ENCODE results near the gene KAT7.

KAT7 gene

GRCh38 chr17:49779156-49779738 lies 9.2 kb upstream of the KAT7 start:
- no peak for TF ChIP-seq CTCF (IDR thresholded peaks at IDR 0.05; ENCODE audit: control extremely low read depth, extremely low read depth, low read depth, missing control alignments)
- CTCF ChIA-PET = interaction anchor here (0.7 to 1.7 kb wide), 13 partner anchors 9 to 83 kb away, joined by 3 to 10 read pairs (median 4); partner anchors contain the start of genes FAM117A, KAT7 and SLC35B1
- POLR2A ChIA-PET = no interaction called here
- no peak for DNase-seq (ENCODE audit: extremely low spot score)

GRCh38 chr17:49779739-49780231 lies 8.7 kb upstream of the KAT7 start:
- CTCF ChIA-PET = interaction anchor here (0.7 to 1.5 kb wide), 8 partner anchors 8 to 84 kb away, joined by 3 to 9 read pairs (median 6); partner anchors contain the start of genes FAM117A, KAT7 and SLC35B1
- peak; percentile 34 for DNase-seq (ENCODE audit: extremely low spot score)
- POLR2A ChIA-PET = no interaction called here
- TF ChIP-seq CTCF (IDR thresholded peaks at IDR 0.05; ENCODE audit: control extremely low read depth, extremely low read depth, low read depth, missing control alignments) = peak; percentile 49

- DNase-seq (ENCODE audit: extremely low spot score) = no peak
- POLR2A ChIA-PET = interaction anchor here (2.1 kb wide), 1 partner anchor 19 kb away, joined by 9 read pairs; the partner anchor contains the start of gene FAM117A
- CTCF ChIA-PET = interaction anchor here (0.7 to 2.6 kb wide), 8 partner anchors 16 to 227 kb away, joined by 3 to 8 read pairs (median 4); partner anchors contain the start of gene FAM117A
- no peak for TF ChIP-seq CTCF (IDR thresholded peaks at IDR 0.05; ENCODE audit: control extremely low read depth, extremely low read depth, low read depth, missing control alignments)
Observed at GRCh38 chr17:49783071-49783715, 5.3 kb upstream of the KAT7 start.

- POLR2A ChIA-PET = interaction anchor here (2.1 kb wide), 1 partner anchor 20 kb away, joined by 9 read pairs; the partner anchor contains the start of gene FAM117A
- TF ChIP-seq CTCF (IDR thresholded peaks at IDR 0.05; ENCODE audit: control extremely low read depth, extremely low read depth, low read depth, missing control alignments) = no peak
- DNase-seq (ENCODE audit: extremely low spot score) = no peak
- CTCF ChIA-PET = interaction anchor here (0.7 to 2.6 kb wide), 7 partner anchors 16 to 226 kb away, joined by 3 to 8 read pairs (median 4); partner anchors contain the start of gene FAM117A
Observed at GRCh38 chr17:49783791-49784190, 4.7 kb upstream of the KAT7 start.

DNA sequence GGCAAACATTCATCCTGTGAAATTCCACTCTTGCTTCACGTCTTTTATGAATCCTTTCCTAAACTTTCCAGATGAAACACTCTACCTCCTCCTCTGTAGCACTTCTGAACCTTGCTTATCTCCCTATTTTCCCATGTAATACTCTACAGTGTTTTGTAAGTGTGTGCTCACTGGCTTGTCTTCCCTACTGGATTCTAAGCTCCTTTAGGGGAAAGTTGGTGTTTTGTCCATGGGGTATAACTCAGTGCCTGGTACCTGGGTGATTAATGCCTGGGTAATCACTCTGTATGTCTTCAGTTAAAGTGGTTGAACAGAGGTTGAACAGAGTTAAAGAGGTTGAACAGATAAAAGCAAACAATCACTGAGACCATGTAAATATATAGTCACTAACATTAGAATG lies 3.8 kb upstream of the KAT7 start:
- ChIA-PET POLR2A (interaction anchor here (2.1 kb wide), 1 partner anchor 21 kb away, joined by 9 read pairs; the partner anchor contains the start of gene FAM117A), CTCF (interaction anchor here (0.7 to 2.6 kb wide), 6 partner anchors 21 to 228 kb away, joined by 3 to 8 read pairs (median 4); partner anchors contain the start of gene FAM117A)
- DNase-seq (ENCODE audit: extremely low spot score) = no peak
- no peak for TF ChIP-seq CTCF (IDR thresholded peaks at IDR 0.05; ENCODE audit: control extremely low read depth, extremely low read depth, low read depth, missing control alignments)

DNA sequence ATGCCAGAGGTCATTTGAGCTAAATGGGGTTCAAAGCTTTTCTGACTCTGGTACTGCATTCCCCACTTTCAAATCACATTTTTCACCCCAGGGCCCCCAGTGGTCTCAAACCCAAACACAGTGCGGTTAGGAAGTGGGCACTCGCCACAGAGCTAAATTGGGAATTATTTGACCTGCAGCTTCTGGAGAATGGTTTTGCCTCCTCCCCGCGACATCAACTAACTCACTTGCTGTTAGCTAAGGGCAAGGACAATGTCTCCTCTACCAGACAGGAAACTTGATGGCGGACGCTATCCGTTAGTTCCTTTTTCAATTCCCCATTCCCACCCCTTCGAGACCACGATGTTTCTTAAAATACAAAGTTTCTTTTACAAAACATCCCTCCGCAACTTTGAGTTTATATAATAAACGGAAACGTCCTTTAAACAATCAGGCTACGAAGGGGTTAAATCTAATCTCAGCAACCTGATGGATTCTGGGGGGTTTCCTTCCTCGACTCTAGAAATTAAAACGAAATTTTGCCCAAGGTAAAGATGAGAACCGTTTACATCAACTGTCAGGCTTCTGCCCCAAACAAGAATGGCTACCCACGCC lies 500 bp upstream of the KAT7 start:
- TF ChIP-seq CTCF (IDR thresholded peaks at IDR 0.05; ENCODE audit: control extremely low read depth, extremely low read depth, low read depth, missing control alignments) = no peak
- POLR2A ChIA-PET = interaction anchor here (0.6 to 2.6 kb wide), 7 partner anchors 24 to 925 kb away, joined by 3 to 13 read pairs (median 4); partner anchors contain the start of gene FAM117A
- CTCF ChIA-PET = interaction anchor here (0.9 to 2.1 kb wide), 8 partner anchors 9 to 219 kb away, joined by 3 to 7 read pairs (median 4); partner anchors contain the start of gene SLC35B1
- no peak for DNase-seq (ENCODE audit: extremely low spot score)

Measured in GM10248 (cell line).